Fibroblast of skin of abdomen (primary cell): ENCODE measurements around the gene FAM222A.

Source experiments
- DNase-seq: peaks from one replicate; pipeline ENCODE4 v3.0.0-alpha.2; 2013

The FAM222A gene

GRCh38 chr12:109760930-109761921, 47.6 kb downstream of the FAM222A start:
- no peak for DNase-seq

DNA sequence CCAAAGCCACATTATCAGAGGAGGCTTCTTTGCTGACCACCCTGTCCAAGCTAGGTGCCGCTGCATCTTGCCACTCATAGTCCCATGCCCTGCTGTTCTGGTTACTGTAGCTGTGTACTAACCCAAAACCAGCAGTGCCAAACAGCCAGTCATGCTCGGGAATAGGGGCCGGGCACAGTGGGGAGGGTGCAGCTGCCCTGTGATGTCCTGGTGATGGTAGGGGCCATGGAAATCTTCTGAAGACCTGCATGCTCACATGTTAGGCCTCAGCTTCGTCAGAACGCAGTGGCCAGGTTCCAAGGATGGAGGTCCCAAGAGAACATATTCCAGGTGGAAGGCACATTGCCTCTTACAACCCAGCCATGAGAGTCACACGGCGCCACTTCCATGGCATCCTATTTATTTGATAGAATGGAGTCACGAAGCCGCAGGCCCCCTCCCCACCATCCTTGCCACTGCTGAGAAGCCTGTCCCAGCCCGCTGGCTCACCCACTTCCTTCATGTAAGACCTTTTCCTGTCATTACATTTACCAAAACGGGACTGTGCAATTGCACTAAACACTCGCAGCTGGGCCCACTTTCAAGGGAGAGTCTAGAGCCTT, 48.5 kb downstream of the FAM222A start:
- no peak for DNase-seq

- DNase-seq = no peak
These were observed 49.1 kb downstream of the FAM222A start for GRCh38 chr12:109762673-109763191.

DNA sequence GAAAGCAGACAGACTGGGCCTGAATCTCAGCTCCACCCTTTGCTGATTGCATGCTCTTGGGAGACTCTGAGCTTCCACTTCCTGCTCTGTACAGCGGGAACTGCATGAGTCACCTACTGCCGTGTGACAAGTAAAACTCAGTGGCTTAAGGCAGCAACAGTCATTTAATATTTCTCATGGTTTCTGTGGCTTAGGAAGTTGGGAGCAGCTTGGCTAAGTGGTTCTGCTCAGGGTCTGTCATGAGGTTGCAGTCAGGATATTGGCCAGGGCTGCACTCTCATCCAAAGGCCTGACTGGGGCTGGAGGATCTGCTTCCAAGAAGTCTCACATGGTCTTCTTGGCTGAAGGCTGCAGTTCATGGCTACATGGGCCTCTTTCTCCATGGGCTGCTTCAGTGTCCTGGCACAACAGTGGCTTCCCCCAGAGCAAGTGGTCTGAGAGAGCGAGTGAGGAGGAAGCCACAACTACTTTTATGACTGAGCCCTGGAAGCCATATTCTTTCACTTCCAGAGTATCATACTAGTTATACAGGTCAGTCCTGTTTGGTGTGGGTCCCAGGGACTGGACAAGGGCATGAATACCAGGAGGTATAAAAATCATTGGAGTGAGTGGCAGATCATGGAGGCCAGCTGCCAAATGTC, 49.7 kb downstream of the FAM222A start:
- peak; percentile 20 for DNase-seq

DNA sequence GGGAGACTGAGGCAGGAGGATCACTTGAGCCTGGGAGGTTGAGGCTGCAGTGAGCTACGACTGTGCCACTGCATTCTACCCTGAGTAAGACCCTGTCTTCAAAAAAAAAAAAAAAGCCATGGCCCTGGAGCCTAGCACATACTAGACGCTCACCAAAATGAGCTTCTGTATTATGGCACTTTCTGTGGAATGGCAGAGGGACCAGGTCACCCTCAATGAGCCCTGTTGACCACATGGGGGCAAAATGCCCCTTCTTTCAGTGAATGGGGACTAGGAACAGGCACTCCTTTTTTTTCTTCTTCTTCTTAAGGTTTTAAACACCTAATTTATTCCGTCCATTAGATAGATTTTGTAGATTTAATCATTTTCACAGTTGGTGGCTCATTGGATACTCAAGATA, 50.5 kb downstream of the FAM222A start:
- DNase-seq = no peak

DNA sequence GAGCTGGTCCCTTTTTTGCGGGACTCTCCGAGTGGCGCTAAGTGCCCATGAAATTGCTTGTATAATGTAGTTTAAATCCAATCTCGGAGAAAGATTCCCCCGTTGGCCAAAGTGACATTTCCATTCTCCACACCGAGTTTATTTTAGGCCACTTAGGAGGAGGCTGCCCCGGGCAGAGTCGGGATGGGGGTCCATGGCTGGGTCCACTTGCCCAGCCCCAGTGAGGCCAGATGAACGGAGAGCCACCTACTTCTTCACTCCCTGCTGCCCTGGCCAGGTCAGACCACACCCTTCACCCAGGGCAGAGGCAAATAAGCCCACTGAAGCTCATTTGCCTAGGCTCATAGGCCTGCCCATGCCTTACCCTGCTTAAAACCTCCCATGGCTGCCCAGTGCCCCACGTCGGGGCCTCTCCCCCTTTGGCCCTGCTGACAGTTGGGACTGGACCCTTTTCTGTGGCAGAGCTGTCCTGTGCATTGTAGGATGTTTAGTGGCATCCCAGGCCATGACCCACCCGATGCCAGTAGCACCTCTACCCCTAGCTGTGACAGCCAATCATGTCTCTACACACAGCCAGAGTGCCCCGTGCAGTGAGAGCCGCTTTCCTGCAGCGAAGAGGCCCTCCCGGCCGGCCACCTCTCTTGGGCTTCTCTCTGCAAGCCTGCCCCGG, 51.3 kb downstream of the FAM222A start:
- no peak for DNase-seq

- DNase-seq = no peak
These were observed 51.8 kb downstream of the FAM222A start for GRCh38 chr12:109765446-109765810.

GRCh38 chr12:109766251-109766778, 52.7 kb downstream of the FAM222A start:
- no peak for DNase-seq

- no peak for DNase-seq
These were observed 53.8 kb downstream of the FAM222A start for GRCh38 chr12:109767456-109767855.

GRCh38 chr12:109767991-109768900, 54.6 kb downstream of the FAM222A start:
- no peak for DNase-seq

- DNase-seq = no peak
These were observed 55.5 kb downstream of the FAM222A start for GRCh38 chr12:109768901-109769670.

DNA sequence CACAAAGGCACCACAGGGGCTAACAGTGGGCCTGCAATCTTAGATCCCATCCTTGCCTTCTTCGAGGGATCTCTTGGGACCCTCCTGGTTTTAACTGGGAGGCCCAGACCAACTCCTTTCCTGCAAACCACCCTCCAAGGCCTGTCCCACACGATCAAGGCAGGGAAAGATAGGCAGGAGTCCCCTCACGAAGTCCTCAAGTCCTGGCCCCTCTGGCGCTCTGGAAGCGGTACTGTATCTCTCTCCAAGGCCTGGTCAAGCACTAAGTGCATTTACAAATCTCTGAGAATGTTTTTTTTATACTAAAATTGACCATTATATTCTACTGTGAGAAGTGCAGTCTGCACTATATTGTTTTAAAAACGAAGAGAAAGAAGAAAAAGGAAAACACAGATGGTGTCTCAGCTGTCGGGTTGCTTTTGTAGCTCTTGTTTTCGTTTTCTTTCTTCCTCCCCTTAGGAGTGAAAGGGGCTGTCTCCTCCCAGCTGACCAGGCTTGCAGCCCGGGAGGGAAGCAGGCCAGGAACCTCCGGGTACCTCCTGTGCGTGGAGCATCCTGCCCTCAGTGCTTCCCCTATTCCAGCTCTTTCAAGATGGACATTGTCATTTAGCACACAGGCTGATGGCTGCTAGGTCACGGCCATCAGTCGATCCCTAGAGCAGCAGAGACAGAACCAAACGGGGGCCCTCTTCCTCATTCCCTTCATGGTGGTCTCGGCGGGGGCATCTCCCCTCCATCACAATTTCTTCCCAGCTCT, 56.7 kb downstream of the FAM222A start:
- no peak for DNase-seq

GRCh38 chr12:109770861-109771670, 57.4 kb downstream of the FAM222A start:
- no peak for DNase-seq

DNA sequence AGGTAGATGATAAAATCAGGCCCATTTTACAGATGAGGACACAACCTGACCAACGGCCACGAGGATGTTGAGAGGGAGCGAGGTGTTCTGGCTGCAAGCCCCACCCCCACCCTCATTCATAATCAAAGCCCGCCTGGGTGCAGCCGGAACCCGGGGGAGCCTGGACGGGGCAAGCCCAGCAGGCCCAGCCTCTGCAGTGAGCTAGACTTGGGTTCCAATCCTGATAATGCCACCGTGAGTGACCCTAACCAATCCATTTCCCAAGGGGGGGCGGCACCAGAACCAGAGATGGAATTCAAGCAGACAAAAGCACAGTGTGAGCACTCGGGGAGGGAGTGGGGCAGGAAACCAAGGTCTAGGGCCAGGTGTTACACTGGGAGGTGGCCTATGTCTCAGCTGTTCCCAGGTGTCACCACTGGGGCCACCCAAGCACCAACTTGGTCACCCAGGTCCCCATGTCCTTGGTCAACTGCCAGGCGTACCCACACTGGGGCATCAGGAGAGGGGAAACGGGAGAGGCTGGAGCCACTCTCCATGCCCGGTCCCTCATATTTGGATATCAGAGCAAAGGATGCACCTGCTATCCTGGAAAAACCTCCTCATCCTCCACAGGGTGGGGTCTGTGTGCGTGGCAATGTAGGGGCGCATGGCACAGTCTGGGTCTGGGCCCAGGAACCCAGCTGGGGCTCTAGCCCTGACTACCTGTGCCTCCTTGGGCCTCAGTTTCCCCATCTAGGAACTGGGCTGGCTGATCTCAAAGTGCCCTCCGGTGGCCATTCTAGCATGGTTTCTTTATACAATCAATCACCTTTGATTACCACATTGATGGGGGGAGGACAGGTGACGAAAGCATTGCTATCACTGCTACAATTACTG, 58.4 kb downstream of the FAM222A start:
- DNase-seq = no peak

GRCh38 chr12:109772622-109773321, 59.1 kb downstream of the FAM222A start:
- no peak for DNase-seq

DNA sequence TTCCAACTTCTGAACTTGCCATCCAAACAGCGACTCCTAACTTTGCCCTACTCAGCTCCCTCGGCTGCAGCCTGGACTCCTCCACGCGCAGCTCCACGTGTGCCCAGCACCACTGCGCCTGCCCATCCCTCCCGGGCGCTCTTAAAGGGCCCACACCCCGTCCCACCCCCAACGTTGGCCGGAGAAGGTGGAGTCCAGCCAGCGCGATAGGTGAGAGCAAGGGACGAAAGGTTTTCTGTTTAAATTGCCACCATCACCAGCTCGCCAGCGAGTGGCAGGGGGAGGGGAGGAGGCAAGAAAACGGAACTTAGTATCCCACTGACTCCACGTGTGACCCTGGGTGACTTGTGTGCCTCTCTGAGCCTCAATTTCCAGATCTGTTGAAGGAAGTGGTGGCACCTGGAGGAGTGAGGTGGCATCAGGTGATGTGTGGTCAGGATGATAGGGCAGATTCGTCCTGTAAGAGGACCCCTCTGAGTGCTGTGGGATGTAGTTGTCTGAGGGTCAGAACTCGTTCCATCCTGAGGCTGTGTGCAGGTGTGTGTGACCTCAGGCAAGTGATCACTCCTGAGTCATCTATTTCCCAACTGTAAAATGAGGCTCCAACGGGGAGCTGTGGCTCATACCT, 59.9 kb downstream of the FAM222A start:
- no peak for DNase-seq
